ENCODE data around the gene TSTD1. TPM values are rescaled to one million over a fixed set of nuclear protein-coding genes. Genes with fewer than 3 reads are reported as not detected.

Gene TSTD1
- total RNA-seq, 1 donor from 2014 or later = 0.73 TPM

DNA sequence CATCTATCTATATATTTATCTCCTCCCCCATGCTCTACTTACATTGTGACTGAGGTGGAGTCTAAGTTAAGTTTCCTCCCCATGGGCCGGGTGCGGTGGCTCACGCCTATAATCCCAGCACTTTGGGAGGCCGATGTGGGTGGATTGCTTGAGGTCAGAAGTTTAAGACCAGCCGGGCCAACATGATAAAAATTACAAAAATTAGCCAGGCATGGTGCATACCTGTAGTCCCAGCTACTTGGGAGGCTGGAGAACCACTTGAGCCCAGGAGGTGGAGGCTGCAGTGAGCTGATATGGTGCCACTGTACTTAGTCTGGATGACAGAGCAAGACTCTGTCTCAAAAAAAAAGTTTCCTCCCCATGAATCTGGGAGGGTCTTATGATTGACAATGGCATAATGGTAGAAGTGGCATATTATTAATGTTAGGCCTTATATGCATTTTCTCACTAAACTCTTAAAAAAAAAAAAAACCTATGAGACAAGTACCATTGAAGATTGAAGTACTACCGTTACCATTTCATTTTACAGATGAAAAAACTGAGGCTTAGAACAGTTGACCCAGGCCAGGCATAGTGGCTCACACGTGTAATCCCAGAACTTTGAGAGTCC, 29.1 kb downstream of the TSTD1 start:
- no peak for DNase-seq (ENCODE audit: extremely low spot score, unreplicated experiment)
- TF ChIP-seq, protein P1, sequence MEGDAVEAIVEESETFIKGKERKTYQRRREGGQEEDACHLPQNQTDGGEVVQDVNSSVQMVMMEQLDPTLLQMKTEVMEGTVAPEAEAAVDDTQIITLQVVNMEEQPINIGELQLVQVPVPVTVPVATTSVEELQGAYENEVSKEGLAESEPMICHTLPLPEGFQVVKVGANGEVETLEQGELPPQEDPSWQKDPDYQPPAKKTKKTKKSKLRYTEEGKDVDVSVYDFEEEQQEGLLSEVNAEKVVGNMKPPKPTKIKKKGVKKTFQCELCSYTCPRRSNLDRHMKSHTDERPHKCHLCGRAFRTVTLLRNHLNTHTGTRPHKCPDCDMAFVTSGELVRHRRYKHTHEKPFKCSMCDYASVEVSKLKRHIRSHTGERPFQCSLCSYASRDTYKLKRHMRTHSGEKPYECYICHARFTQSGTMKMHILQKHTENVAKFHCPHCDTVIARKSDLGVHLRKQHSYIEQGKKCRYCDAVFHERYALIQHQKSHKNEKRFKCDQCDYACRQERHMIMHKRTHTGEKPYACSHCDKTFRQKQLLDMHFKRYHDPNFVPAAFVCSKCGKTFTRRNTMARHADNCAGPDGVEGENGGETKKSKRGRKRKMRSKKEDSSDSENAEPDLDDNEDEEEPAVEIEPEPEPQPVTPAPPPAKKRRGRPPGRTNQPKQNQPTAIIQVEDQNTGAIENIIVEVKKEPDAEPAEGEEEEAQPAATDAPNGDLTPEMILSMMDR (IDR thresholded peaks at IDR 0.05) = no peak
- Mint-ChIP-seq H3K27me3 (ENCODE audit: unreplicated experiment) (no peaks in the 10 kb centered on the region), H3K27ac (ENCODE audit: unreplicated experiment) (no peak overlapping the region), H3K36me3 (ENCODE audit: unreplicated experiment) (no peaks in the 10 kb centered on the region), H3K4me3 (ENCODE audit: unreplicated experiment) (no peak overlapping the region), H3K9me3 (ENCODE audit: unreplicated experiment) (no peaks in the 10 kb centered on the region), H3K4me1 (ENCODE audit: unreplicated experiment) (no peaks in the 10 kb centered on the region)

DNA sequence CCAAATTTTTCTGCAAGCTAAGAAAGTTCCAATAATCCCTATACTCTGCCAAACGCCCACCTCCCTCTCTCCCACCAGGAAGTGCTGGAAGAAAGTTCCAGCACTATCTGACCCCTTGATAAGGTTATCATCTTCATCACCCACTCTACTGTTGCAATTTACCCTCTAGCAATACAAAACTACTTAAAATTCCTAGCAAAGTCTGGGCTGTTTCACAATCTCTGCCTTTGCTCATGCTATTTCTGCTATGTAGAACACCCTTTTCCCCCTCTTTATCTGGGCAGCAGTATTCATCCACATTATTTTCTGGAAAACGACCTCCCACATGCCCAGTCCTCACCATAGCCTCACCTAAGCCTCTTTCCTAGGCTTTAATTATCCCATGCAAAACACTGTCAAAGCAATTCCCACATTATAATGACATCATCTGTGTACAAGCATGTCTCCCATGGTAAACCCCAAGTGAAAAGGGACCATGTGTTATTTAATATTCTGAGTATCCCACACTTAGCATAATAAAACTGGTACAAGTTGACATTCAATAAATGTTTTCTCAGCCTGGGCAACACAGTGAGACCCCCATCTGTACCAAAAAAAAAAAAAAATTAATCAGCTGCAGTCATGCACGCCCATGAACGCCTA, 29.8 kb downstream of the TSTD1 start:
- no peak for DNase-seq (ENCODE audit: extremely low spot score, unreplicated experiment)
- H3K27ac Mint-ChIP-seq (ENCODE audit: unreplicated experiment) = no peak overlapping the region

DNA sequence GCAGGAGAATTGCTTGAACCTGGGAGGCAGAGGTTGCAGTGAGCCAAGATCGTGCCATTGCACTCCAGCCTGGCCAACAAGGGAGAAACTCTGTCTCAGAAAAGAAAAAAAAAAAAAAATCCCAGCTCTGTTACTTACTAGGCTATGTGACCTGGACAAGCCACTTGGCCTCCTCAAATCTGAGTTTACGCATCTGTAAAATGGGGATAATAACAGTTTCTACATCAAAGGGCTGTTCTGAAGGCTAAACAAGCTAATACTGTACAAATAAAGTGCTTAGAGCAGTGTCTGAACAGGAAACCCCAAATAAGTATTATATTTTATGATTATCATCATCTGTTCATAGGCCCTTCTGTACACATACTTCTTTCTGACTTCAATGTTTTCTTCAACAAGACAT, 31.4 kb downstream of the TSTD1 start:
- Mint-ChIP-seq H3K4me3 (ENCODE audit: unreplicated experiment) (no peak overlapping the region), H3K27ac (ENCODE audit: unreplicated experiment) (no peak overlapping the region), H3K27me3 (ENCODE audit: unreplicated experiment) (no peaks in the 10 kb centered on the region), H3K9me3 (ENCODE audit: unreplicated experiment) (no peaks in the 10 kb centered on the region), H3K36me3 (ENCODE audit: unreplicated experiment) (no peaks in the 10 kb centered on the region), H3K4me1 (ENCODE audit: unreplicated experiment) (no peaks in the 10 kb centered on the region)
- DNase-seq (ENCODE audit: extremely low spot score, unreplicated experiment) = no peak
- TF ChIP-seq, protein P1 (IDR thresholded peaks at IDR 0.05) = no peak

More for the DNA sequence above, 29.8 kb downstream of the TSTD1 start:
- no peaks in the 10 kb centered on the region for H3K27me3 Mint-ChIP-seq (ENCODE audit: unreplicated experiment)
- TF ChIP-seq, protein P1 (IDR thresholded peaks at IDR 0.05) = no peak
- H3K9me3 Mint-ChIP-seq (ENCODE audit: unreplicated experiment) = no peaks in the 10 kb centered on the region
- no peaks in the 10 kb centered on the region for H3K4me1 Mint-ChIP-seq (ENCODE audit: unreplicated experiment)
- H3K36me3 Mint-ChIP-seq (ENCODE audit: unreplicated experiment) = no peaks in the 10 kb centered on the region
- H3K4me3 Mint-ChIP-seq (ENCODE audit: unreplicated experiment) = no peak overlapping the region

DNA sequence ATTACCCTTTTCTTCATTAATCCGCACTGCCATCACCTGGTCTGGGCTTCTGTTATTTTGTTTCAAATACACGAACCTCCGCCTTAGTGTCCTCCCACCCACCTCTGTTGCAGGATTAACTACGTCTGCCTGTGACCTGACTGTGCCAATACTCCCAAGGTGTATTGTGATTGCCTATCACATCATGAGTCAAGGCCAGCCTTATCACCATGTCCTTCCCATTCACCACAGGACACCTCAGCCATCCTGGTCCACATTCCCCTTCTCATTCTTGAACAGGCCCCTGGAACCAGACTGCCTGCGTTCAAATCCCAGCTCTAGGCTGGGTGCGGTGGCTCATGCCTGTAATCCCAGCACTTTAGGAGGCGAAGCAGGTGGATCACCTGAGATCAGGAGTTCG, 32.2 kb downstream of the TSTD1 start:
- TF ChIP-seq, protein P1 (IDR thresholded peaks at IDR 0.05) = no peak
- Mint-ChIP-seq H3K4me3 (ENCODE audit: unreplicated experiment) (no peak overlapping the region), H3K9me3 (ENCODE audit: unreplicated experiment) (no peaks in the 10 kb centered on the region), H3K4me1 (ENCODE audit: unreplicated experiment) (no peaks in the 10 kb centered on the region), H3K27me3 (ENCODE audit: unreplicated experiment) (peaks cover 1% of the 10 kb centered on the region), H3K36me3 (ENCODE audit: unreplicated experiment) (no peaks in the 10 kb centered on the region), H3K27ac (ENCODE audit: unreplicated experiment) (no peak overlapping the region)
- DNase-seq (ENCODE audit: extremely low spot score, unreplicated experiment) = no peak

DNA sequence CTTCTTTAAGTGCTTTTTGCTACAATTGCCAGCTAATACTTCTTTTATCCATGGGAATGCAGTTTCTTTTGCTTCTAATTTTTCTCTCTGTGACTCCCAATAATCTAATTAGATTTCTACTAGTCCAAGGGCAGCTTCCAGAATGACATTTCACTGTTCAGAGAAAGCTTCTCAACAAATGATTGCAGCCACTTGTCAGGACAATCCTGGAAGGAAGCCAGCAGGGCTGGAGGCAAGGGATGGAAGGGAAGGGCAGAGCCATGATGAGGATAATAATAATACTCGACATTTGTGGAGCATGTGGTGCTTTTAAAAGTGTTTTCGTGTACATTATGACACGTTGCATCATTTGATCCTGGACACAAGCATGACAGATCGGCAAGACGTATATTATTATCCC, 37.2 kb downstream of the TSTD1 start:
- Mint-ChIP-seq H3K9me3 (ENCODE audit: unreplicated experiment) (no peaks in the 10 kb centered on the region), H3K27ac (ENCODE audit: unreplicated experiment) (no peak overlapping the region), H3K36me3 (ENCODE audit: unreplicated experiment) (no peaks in the 10 kb centered on the region), H3K4me3 (ENCODE audit: unreplicated experiment) (no peak overlapping the region), H3K27me3 (ENCODE audit: unreplicated experiment) (peaks cover 3% of the 10 kb centered on the region), H3K4me1 (ENCODE audit: unreplicated experiment) (no peaks in the 10 kb centered on the region)
- no peak for DNase-seq (ENCODE audit: extremely low spot score, unreplicated experiment)
- TF ChIP-seq, protein P1 (IDR thresholded peaks at IDR 0.05) = no peak

Data from osteocyte (in vitro differentiated cells).